Measurements from ENCODE around the gene MRPL12.
A peak's percentile ranks its signal among the peaks of the same experiment; 100 is the strongest.
"Not testable (repeated sequence)": the region's sequence is repeated elsewhere in the genome, so short reads cannot be mapped to it uniquely, and the experiment has no call there.

MRPL12 gene

DNA sequence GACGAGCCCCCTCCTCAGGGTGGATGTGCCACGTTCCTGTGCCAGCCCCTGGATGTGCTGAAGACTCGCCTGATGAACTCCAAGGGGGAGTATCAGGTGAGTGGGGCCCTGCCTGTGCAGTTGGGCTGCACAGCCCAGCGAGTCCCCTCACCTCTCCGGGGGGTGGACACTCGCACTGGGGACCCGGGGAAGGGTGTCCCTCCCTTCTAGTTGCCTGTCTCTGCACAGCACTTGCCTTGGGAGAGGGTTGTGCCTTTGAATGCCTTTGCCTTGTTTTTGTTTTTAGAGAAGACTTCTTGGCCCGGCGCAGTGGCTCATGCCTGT, 14.6 kb downstream of the MRPL12 start:
- DNase-seq, result no peak

DNA sequence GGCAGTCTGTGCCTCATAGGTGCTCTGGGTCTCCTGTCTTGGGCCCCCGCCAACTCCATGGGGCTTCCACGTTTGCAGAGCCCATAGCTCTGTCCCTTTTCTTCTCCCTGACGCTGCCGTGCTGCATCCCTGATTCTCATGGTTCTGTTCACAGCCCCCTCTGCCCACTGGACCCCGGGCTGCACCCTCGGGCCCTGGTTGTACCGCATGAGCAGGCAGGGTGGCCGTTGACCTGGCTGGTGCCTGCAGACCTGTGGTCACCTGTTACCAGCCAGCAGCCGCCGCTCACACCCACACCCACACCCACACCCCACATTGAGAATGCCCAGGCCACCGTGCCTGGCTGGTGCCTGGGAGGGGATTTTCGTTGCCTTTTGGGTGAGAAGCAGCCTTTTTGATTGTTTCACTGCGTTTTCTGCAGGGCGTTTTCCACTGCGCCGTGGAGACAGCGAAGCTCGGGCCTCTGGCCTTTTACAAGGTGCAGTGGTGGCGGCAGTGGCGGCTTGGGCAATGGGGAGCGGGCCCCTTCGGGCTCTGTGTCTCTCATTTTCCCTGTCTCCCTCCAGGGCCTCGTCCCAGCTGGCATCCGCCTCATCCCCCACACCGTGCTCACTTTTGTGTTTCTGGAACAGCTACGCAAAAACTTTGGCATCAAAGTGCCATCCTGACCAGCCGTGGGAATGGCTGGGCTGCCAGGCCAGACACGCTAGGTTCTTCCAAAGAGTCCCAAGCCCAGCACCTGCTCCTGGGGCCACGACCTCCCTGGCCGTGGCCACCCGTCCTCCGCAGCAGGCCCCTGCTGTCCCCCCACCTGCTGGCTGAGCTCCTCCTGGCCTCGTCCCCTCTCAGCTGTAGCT, 16.5 kb downstream of the MRPL12 start:
- no peak for DNase-seq

DNA sequence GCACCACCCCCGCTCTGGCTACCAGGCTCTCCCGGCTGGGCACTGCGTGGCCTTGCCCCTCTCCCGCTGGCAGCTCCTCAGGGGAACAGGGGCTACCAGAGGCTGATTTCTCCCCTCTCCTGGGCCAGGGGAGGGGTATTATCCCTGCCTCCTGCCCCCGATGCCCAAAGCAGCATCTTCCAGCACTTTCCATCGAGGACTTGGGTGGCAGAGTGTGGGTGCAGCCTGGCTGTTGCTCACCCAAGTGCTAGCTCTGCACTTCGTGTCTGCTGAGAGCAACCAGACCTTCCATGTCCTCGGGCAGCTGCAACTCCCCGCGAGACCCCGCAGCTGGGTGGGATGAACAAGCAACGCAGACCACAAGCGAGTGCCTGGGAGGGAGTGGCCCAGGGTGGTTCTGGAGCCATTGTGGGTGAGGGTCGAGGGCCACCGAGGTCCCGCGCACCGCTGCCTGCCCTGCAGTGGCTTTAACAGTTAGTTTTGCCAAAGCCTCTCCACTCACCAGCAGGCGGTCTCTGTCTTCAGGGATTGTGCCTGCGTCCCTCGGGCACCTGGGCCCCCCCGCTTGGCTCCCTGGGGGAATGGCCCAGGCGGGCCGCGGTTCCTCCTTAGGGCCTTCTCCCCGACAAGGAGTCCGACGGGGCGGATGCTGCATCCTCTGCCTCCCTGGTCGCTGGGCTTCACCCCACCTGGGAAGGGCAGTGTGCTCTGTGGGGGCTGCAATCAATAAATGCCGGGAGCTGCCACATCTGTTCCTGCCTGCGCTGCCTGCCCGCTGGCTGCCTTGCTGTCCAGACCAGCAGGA, 17.3 kb downstream of the MRPL12 start:
- no peak for DNase-seq

DNA sequence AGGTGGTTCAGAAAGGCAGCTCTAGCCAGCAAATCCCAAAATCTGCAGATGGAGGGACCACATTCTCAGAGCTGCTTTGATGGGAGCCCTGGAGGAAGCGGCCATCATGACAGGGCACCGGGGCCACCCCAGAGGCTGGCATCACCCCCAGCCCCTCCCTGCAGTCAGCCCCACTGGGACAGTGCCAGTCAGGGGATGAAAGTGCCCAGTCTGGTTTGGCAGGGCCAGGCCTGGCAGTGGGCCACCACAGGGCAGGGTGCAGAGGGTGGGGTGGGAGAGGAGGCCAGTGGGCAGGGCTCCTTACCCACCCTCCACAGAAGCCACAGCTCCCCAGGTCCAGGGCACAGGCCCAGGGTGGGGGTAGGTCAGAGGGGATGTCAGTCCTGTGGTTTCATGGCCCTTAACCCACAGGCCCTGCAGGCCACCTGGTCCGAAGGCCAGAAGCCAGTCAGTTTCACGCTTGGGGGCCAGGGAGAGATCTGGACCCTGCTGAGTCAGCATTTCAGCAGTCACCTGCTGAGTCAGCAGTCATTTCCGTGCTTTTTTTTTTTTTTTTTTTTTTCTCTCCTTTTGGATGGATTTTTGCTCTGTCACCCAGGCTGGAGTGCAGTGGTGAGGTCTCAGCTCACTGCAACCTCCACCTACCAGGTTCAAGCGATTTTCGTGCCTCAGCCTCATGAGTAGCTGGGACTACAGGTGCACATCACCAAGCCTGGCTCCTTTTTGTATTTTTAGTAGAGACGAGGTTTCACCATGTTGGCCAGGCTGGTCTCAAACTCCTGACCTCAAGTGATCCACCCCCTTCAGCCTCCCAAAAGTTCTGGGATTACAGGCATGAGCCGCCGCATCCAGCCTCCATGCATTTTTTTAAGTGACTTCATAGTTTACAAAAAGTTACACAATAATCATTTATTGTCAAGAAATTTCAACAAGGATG, 19.3 kb downstream of the MRPL12 start:
- peak; percentile 58 for DNase-seq

DNA sequence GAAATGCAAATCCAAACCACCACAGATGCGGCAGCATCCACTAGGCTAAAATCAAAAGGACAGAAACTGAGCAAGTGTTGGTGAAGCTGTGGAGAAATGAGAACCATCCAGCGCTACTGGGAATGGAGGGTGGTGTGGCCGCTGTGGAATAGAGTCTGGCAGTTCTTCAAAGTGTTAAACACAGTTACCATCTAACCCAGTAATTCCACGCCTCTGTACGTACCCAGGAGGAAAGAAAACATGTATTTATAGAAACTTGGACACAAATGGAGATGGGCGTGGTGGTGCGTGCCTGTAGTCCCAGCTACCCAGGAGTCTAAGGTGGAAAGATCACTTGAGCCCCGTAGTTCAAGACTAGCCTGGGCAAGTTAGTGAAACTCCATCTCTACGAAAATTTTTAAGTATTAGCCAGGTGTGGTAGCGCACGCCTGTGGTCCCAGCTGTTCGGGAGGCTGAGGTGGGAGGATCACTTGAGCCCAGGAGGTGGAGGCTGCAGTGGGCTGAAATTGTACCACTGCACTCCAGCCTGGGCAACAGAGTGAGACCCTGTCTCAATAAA, 20.6 kb downstream of the MRPL12 start:
- DNase-seq, result no peak

DNA sequence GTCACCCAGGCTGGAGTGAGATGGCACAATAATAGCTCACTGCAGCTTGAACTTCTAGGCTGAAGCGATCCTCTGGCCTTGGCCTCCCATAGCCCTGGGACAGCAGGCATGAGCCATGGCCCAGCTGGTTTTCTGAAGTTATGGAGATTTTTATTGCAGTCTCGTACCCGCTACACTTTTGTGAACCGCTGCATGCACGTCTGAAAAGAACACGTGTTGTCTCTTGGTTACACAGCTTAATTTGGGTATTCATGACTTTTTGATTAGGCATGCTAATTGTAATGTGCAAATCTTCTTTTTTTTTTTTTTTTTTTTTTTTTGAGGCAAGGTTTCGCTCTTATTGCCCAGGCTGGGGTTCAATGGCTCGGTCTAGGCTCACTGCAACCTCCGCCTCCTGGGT, 22.3 kb downstream of the MRPL12 start:
- no peak for DNase-seq

DNA sequence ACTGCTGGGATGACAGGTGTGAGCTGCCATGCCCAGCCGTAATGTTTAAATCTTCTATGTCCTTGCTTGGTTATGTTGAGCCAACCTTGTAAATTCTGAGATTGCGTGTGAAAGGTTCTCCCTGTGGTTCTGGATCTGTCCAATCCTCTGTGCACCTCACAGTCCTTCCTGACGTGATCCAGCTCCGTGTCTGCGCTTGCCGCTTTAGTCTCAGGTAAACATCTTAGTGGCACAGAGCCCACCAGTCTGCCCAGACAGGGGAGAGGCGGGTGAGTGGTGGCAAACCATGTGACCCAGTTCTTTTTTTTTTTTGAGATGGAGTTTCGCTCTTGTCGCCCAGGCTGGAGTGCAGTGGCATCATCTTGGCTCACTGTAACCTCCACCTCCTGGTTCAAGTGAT, 22.8 kb downstream of the MRPL12 start:
- no peak for DNase-seq

DNA sequence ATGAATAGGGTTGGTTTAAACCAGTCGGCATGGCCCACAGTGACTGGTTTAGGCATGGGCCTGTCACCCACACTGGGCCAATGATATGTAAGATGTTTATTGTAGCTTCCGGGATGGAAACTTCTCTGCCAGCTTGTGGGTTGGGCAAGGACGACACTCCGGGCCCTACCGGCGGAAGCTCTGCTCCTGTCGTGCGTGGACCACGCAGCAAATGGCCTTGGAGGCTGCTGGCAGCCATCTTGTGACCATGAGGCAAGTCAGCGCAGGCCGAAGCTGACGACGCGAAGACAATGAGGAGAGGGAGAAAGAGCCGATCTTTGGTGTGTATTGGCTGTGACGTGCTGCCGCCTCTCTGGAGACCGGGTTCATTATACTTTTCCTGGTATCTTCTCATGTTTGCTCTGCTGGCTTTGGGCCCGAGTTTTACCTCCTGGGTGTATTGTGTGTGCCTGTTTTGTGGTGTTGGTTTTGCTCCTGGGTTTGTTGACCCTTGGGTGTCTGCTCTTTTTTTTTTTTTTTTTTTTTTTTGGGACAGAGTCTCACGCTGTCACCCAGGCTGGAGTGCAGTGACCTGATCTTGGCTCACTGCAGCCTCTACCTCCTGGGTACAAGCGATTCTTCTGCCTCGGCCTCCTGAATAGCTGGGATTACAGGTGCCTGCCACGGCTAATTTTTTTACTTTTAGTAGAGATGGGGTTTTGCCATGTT, 24.3 kb downstream of the MRPL12 start:
- no peak for DNase-seq

DNA sequence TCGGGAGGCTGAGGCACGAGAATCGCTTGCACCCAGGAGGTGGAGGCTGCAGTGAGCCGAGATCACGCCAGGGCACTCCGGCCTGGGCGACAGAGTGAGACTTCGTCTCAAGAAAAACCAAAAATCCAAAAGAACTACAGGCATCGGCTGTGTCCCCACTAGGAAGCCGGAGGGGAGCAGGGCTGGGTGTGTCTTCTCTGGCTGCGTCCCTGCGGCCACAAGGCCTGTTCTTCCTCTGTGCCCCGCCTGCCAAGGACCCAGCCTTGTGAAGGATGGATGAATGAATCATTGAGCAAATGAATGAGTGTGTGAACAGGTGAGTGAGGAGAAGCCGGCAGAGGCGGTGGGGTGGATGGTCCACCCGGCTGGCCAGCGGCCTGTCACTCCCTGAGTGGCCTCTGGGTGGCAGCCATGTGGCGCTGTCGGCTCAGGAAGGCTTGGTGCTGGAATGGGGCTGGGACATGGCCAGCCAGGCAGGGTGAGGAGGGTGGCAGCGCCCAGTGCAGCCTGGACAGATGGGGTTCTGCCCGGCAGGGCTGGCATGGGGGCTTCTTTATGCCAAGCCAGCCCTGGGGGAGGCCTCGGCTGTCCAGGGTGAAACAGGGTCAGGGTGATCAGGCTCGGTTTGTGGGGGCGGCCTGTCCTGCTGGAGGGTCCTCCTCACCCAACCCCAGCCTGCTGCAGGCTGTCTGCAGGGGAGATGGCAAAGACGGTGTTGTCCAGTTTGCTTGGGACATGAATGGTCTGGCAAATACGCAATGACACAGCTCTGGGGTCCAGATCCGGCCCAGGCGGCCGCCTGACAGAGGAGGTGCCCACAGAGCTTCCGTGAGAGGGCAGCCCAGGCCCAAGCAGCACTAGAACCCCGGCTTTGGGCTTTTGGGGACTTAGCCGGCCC, 30.6 kb downstream of the MRPL12 start:
- DNase-seq, result peak; percentile 84

DNA sequence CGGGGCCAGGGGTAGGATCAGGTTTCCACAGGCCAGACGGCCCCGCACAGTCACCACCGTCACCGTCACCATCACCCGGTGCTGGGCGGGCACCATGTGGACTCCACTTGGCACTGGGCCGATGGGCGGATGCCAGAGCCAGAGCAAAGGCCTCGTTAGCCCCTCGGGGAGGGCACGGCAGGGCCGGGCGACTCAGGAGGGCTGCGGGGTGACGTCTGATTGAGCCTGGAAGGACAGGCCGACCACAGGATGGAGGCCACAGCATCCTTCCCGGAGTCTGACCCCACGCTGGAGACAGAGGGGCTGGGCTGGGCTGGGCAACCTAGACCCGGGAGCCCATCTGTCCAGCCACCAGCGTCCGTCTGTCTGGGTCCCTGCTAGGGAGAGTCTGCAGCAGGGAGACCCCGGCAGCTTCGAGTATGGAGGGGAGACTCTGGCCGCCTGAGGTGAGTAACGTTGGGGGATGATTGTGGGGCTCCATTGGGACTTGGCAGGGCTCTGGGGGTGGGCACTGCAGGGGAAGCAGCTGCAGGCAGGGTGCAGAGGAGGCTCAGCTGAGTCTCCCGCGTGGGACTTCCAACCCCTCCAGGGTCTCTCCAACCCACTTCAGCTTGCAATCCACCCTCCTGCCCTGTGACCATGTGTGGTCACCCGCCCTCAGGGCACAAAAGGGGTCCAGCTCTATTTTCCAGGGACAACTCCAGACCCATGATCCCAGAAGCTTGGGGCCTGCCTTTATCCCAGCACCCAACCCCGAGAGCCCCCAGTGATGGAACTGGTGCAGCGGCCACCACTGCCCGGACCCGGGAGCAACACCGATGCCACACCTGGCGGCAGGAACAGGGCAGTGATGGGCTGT, 31.5 kb downstream of the MRPL12 start:
- no peak for DNase-seq

DNA sequence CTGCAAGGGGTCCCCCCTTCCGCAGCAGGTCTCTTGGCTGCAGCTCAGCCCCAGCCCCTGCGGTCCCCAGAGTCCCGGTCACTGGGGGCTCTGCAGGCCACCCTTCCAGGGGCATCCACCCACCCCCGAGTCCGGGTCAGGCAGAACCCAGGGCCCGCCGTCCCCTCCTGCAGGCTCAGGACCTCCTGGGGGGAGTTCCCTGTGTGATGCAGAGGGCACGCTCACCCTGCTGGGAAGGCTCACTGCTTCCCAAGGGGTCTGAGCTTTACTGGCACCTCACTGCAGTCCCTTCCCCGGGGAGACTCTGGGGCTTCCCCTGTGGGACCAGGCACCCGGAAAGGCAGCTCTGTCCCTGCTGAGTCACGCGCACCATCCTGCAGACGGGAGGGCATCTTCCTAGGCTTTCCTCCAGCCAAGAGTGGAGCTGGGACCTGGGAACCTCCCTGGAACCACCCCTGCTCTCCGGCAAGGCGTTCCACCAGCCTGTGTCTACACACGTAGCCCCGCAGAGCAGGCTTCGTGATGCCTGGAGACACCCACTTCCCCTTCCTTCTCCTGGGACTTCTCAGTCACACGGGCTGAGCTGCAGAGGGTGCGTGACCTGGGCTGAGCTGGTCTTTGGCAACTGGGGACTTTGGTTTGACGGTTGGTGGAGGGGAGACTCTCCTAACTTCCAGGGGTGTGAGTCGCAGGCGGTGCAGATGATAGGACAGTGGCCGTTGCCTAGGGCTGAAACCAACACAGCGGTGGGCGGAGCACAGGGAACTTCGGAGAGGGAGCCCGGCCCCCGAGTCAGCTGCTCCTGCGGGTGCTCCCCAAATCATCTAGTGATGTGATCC, 32.3 kb downstream of the MRPL12 start:
- DNase-seq, result no peak

DNA sequence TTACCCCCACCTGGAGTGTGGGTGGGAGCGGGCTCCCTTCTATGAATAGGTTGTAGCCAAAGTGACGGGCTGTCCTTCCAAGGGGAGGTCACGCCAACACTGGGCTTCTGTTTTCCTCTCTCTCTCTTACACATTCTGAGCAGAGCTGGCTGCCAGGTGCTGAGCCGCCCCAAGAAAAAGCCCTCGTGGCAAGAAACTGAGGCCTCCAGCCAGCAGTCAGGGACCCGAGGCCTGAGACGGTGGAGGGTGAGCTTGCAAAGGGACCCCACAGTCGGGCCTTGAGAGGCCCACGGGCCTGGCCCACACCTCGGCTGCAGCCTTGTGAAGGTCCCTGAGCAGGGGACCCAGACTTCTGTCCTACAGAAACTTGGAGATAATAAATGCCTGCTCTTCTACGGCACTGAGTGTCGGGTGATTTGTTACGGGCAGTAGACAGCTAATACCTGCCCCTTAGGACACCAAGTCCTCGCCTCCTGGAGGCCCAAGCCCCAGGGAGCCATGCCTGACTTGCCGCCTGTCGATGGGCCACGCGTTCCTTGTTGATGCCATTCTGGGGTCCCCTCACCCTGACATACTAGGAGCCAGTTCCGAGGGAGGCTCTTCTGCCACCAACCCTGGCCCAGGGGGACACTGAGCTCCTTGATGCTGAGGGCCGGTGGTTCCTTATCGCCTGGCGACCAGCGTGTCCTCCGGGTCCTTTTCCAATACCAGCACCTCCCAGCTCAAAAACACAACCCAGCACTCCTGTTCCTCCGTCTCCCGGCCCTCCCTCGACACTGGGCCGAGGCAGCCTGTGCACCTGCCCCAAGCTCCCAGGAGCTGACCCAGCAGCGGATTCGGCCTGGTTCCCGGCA, 35.0 kb downstream of the MRPL12 start:
- DNase-seq, result no peak

DNA sequence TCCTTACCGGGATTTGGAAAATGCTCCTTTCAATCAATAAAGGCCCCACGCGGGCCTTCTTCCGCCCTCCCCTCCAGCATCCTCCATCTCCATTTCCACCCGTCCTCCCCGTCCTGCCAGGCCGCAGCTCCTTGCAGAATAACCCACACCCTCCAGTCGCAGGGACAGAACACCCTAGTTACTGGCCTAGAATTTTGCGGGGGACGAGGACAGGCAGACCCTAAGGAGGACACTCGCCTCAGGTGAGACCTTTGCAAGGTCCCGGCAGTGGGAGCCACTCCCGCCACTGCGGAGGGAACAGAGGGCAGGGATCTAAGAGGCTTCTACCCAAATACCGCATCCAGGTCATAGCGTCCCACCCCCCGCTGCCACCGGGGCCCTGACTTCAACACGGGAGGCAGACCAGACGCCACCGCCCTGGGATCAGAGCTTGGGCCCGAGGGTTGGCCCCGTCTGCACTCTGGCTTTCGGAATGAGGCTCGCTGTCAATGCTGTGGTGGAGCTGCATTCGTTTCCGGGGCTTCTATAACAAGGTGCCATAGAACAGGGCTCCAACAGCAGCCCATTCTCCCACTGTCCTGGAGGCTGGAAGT, 35.7 kb downstream of the MRPL12 start:
- no peak for DNase-seq

DNA sequence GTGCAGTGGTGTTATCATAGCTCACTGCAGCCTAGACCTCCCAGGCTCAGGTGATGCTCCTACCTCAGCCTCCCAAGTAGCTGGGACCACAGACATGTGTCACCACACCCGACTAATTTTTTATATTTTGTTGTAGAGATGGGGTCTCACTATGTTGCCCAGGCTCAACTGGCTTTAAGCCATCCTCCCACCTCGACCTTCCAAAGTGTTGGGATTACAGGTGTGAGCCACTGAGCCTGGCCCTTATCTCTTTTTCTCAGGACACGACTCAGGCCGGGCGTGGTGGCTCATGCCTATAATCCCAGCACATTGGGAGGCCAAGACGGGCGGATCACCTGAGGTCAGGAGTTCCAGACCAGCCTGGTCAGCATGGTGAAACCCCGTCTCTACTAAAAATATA, 36.4 kb downstream of the MRPL12 start:
- DNase-seq, result not testable (repeated sequence)

DNA sequence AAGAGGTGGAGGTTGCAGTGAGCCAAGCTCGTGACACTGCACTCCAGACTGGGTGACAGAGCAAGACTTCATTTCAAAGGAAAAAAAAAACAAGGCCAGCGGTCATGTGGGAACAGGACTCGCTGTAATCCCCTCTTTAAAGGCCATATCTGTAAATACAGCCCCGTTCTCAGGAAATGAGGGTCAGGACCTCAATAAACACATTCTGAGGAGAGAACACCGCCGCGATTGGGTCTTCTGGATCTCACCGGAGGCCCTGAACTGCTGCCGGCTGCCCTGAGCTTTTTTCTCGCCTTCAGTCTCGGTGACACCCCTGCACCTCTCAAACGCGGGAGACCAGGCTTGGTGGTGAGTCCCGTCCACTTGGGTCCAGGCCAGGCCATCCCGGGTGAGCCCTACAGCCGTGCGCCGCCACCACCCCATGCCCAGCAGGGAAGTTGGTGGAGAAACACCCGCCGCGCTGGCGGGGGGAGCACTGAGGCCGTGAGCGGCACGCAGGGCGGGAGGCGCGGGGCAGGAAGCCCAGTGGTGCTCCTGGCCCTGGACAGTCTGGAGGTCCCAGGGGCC, 37.3 kb downstream of the MRPL12 start:
- no peak for DNase-seq

DNA sequence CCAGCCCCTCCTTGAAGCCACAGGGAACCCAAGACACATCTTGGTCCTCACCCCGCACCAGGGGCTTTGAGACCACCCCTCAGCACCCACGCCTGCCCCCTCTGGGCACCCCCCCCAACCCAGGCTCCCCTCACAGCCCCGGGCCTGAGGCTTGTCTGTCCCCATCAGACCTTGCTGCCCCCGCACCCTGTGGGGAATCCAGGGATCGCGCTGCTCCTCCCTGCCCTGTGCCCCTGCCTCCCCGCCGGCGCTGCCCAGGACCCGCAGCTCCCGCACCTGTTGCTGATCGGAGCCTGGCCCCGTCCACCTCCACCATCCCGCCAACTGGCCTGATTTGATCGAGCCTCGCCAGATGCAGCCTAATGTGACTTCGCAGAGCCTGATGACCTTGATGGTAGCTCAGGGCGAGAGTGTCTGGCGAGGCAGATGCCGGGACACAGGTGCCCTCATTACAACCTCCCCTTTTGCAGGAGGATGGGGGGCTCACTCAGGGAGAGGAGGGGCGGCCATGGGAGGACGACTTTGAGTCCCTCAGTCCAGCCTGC, 38.0 kb downstream of the MRPL12 start:
- no peak for DNase-seq

All from femur (tissue), 1 donor.